ENCODE results near the gene CCDC18.
A peak's percentile ranks its signal among the peaks of the same experiment; 100 is the strongest.
"Not testable (repeated sequence)": the region's sequence is repeated elsewhere in the genome, so short reads cannot be mapped to it uniquely, and the experiment has no call there.

The CCDC18 gene

GRCh38 chr1:93239863-93240262 is 59.3 kb downstream of the CCDC18 start:
- no peak for DNase-seq

DNA sequence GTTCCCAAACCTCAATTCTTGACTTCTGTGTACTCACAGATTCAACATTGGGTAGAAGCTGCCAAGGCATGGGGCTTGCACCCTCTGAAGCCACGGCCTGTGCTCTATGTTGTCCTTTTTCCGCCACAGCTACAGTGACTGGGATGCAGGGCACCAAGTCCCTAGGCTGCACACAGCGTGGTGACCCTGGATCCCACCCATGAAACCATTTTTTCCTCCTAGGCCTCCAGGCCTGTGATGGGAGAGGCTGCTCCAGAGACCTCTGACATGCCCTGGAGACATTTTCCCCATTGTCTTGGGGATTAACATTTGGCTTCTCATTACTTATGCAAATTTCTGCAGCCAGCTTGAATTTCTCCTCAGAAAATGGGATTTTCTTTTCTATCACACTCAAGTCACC is 62.7 kb downstream of the CCDC18 start:
- not testable (repeated sequence) for DNase-seq

DNA sequence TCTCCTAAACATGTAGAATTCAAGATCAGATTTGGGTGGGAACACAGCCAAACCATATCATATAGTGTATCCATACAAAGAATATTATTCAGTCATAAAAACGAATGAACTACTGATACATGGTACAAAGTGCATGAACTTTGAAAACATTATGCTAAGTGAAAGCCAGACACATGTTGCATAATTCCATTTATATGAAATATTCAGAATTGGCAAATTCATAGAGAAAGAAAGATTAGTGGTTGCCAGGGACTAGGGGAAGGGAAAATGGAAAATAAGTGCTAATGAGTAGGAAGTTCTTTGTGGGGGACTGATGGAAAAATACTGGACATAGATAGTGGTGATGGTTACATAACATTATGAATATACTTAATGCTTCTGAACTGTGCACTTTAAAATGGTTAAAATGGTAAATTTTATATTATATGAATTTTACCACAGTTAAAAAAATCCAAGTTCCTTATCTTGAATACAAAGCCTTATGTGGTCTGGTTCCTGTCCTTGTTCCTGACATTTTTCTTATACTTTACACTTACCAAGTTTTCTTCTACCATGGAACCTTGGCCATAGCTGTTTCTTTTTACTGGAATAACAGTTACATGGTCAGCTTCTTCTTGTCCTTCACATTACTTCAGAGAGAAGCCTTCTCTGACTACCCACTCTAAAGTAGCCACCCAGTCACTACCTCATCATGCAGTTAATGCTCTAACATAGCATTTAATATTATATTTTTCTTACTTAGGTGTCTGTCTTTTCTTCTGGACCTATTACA is 64.0 kb downstream of the CCDC18 start:
- no peak for DNase-seq

DNA sequence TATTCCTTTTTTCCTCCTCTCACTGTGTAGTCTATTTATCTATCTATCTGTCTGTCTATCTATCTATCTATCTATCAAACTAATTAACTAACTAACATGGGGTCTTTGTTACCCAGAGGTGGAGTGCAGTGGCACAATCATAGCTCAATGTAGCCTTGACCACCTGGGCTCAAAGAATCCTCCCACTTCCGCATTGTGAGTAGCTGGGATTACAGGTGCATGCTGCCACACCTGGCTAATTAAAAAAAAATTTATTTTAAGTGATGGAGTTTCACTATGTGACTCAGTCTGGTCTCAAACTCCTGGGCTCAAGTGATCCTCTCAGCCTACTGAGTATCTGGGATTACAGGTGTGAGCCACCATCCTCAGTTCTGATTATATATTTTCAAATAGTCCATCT is 71.4 kb downstream of the CCDC18 start:
- no peak for DNase-seq

DNA sequence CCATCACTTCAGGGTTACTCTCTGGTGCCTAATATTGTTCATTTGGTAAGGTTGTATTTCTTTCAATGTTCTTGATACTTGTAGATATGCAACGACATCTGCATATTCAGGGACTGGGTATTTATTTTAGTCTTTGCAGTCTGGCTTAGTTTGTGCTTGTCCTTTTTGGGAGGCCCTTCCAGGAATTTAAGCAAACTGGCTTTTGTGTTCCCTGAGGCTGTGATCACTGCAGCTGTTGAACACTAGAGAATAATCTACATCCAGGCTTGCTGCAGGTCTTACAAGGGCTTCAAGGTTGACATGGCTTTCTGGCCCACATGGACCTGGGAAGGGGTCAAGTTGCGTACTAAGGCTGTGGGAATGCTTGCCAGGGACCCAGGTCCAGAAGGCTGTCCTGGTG is 72.1 kb downstream of the CCDC18 start:
- no peak for DNase-seq

GRCh38 chr1:93253516-93253915 is 73.0 kb downstream of the CCDC18 start:
- no peak for DNase-seq

DNA sequence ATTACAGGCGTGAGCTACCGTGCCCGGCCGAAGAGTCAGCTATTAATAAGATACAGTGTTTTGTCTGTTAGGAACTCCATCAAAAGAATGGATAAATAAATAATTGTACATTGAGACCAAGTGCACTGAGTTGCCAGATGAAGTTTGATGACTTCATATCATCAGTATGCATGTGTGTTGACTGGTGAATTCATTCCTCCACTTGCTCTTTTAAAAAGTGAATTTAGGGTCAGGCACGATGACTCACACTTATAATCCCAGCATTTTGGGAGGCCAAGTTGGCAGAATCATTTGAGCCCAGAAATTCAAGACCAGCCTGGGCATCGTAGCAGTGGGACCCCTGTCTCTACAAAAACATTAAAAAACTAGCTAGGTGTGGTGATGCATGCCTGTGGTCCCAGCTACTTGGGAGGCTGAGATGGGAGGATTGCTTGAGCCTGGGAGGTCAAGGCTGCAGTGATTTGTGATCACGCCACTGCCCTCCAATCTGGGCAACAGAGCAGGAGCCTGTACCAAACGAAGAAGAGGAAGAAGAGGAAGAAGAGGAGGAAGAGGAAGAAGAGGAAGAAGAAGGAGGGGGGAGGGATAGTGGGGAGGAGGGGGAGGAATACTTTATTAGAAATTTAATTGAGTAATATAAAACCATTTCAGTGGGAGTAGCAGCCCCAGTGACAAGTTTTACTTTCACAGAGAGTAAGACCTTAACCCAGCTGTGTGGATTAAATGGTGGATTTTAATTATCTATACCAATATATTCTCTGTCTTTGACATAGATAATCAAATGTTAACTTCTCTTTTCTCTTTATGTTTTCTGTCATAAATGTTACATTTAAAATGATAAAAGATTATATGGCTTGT is 74.9 kb downstream of the CCDC18 start:
- DNase-seq, result no peak

DNA sequence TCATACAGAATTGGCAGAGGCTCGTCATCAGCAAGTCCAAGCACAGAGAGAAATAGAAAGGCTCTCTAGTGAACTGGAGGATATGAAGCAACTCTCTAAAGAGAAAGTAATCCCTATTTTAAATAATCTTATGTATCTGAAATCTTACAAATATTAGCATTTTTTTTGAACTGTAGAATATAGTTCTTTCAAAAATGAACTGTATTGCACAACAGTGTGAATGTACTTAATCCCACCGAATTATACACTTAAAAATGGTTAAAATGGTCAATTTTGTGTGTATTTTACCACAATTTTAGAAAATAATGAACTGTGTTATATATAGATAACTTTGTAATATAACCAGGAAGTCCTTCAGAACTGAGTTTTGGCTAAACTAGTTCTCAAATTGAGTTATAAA is 75.9 kb downstream of the CCDC18 start:
- DNase-seq, result no peak

DNA sequence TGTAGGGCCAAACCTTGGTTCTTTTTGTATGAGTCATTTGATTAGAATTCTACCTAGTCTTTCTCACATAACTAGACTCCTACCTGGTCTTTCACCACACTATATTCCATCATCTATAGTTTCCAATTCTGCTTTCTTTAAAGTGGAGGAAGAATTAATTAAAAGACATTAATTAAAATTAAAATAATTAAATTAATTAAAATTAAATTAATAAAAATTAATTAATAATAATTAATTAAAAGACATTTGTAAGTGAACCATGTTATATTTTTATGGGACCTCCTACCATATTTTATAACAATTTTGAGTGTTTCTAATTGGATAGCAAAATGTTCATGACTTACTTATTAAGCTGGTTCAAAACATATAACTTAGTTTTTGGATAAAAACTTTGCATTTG is 77.4 kb downstream of the CCDC18 start:
- no peak for DNase-seq

- not testable (repeated sequence) for DNase-seq
Measured at GRCh38 chr1:93260726-93261125, 80.2 kb downstream of the CCDC18 start.

- DNase-seq, result no peak
Measured at GRCh38 chr1:93262645-93263044, 82.1 kb downstream of the CCDC18 start.

- not testable (repeated sequence) for DNase-seq
Measured at GRCh38 chr1:93268888-93269287, 88.4 kb downstream of the CCDC18 start.

GRCh38 chr1:93275262-93275633 is 94.7 kb downstream of the CCDC18 start:
- not testable (repeated sequence) for DNase-seq

- DNase-seq, result no peak
Measured at GRCh38 chr1:93275634-93276295, 95.2 kb downstream of the CCDC18 start.

DNA sequence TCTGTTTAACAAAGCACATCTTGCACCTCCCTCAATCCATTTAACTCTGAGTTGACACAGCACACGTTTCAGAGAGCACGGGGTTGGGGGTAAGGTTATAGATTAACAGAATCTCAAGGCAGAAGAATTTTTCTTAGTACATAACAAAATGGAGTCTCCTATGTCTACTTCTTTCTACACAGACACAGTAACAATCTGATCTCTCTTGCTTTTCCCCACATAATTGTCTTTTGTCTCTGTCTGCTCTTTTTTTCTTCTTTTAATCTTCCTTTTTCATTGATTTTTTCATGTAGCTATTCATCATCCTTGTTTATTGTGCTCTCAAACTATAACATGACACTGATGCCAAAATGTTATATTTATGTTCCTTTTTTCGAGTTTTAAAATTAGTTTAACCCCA is 97.0 kb downstream of the CCDC18 start:
- not testable (repeated sequence) for DNase-seq

DNA sequence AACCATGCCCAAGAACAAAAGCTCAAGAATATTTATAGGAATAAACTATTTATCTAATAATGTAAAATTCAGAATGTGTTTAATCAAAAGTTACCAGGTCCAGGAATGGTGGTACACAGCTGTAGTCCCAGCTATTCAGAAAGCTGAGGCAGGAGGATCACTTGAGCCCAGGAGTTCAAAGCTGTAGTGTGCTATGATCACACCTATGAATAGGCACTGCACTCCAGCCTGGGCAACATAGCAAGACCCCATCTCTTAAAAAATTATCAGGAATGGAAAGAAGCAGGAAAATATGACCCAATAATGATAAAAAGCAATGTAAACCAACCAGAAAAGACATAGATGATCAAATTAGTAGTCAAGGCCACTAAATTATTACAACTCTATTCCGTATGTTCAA is 103.0 kb downstream of the CCDC18 start:
- no peak for DNase-seq

- no peak for DNase-seq
Measured at GRCh38 chr1:93288558-93288957, 108.0 kb downstream of the CCDC18 start.

- DNase-seq, result no peak
Measured at GRCh38 chr1:93296555-93297154, 116.1 kb downstream of the CCDC18 start.

DNA sequence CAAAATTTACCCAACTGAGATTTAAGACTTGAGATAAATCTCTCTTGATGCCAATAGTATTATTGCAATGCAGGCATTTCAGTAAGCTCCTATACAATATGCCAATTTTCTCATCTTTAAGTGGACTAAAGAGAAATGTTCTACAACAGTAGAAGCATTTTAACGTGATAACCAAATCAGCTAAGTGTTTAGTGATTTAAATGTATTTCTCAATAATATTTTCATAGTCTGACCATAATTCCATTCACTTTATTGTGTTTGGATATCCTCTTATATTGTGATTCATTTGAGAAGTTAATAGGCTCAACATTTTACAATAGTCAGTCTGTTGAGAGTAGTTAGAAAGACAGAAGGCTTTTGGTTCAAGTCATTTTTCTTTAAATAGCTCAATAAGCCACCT is 120.6 kb downstream of the CCDC18 start:
- DNase-seq, result no peak

- no peak for DNase-seq
Measured at GRCh38 chr1:93302078-93302477, 121.6 kb downstream of the CCDC18 start.

GRCh38 chr1:93304716-93305138 is 124.2 kb downstream of the CCDC18 start:
- DNase-seq, result peak; percentile 79 to 85 (median 79)

DNA sequence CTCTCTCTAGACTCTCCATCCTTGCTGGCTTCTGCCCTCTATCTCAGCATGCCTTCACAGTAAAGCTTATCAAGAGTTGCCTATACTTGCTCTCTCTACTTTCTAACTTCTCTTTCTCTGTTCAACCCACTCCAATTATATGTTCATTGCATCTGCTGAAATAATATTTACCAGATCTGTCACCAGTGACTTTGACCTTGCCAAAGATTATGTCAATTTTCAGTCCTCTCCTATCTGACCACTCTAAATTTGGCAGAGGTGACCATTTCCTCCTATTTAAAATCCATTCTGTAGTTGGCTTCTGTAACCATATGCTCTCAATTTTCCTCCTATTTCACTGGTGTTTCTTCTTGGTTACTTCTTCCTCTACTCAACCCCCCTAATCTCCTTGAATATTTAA is 126.4 kb downstream of the CCDC18 start:
- no peak for DNase-seq

DNA sequence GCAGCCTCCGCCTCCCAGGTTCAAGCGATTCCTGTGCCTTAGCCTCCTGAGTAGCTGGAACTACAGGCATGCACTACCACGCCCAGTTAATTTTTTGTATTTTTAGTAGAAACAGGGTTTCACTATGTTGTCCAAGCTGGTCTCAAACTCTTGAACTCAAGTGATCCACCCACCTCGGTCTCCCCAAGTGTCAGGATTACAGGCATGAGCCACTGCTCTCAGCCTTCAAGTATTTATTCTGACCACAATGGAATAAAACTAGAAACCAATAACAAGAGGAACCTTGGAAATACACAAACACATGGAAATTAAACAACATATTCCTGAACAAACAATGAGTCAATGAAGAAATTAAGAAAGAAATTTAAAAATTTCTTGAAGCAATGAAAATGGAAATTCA is 132.5 kb downstream of the CCDC18 start:
- no peak for DNase-seq

All from suppressor macrophage treated with lipopolysaccharide for 1 hour (primary cell).